OCI-M1 (cell line): ENCODE data around the gene HOXC10.
A peak's percentile ranks its signal among the peaks of the same experiment; 100 is the strongest.

Experiments
- DNase-seq: peaks from one replicate; lab custom pipeline; 2025; lab: John Stamatoyannopoulos, UW

HOXC10 gene

GRCh38 chr12:53950789-53951576 is 34.0 kb upstream of the HOXC10 start:
- DNase-seq, result no peak

- no peak for DNase-seq
Observed at GRCh38 chr12:53951577-53952334, 33.2 kb upstream of the HOXC10 start.

GRCh38 chr12:53952335-53952694 is 32.6 kb upstream of the HOXC10 start:
- no peak for DNase-seq

- no peak for DNase-seq
Observed at GRCh38 chr12:53952871-53953734, 31.8 kb upstream of the HOXC10 start.

GRCh38 chr12:53953831-53954693 is 30.9 kb upstream of the HOXC10 start:
- DNase-seq, result no peak

- DNase-seq, result no peak
Observed at GRCh38 chr12:53954694-53955035, 30.3 kb upstream of the HOXC10 start, which contains the start of gene HOXC12. TSS of gene HOXC12 (plus strand) at chr12:53954903. CDS start at chr12:53954930, 27 bp downstream.

- DNase-seq, result no peak
Observed at GRCh38 chr12:53955036-53955775, 29.7 kb upstream of the HOXC10 start.

- DNase-seq, result no peak
Observed at GRCh38 chr12:53955776-53956250, 29.1 kb upstream of the HOXC10 start.

- DNase-seq, result no peak
Observed at GRCh38 chr12:53956251-53956887, 28.6 kb upstream of the HOXC10 start.

GRCh38 chr12:53956914-53957536 is 27.9 kb upstream of the HOXC10 start:
- no peak for DNase-seq

- no peak for DNase-seq
Observed at GRCh38 chr12:53958128-53958527, 26.8 kb upstream of the HOXC10 start.

- DNase-seq, result no peak
Observed at GRCh38 chr12:53959314-53959713, 25.6 kb upstream of the HOXC10 start.

GRCh38 chr12:53960187-53961024 is 24.5 kb upstream of the HOXC10 start:
- DNase-seq, result no peak

- DNase-seq, result no peak
Observed at GRCh38 chr12:53961025-53961761, 23.8 kb upstream of the HOXC10 start.

- DNase-seq, result no peak
Observed at GRCh38 chr12:53963005-53963404, 21.9 kb upstream of the HOXC10 start.

- DNase-seq, result peak; percentile 49
Observed at GRCh38 chr12:53963434-53964314, 21.3 kb upstream of the HOXC10 start.

GRCh38 chr12:53964315-53964713 is 20.6 kb upstream of the HOXC10 start:
- DNase-seq, result peak; percentile 49
